Stimulated activated naive B cell treated with anti-CD40 and anti-IgM and Interleukin-4, amounts not matched to agents 10 μg/mL and 1 μg/mL and 100 μg/mL, for 72 hours (primary cell): Measurements from ENCODE around the gene PAK5.

Source experiments
- ATAC-seq, 2 donors: fragments of 150-1000 bp; cut with Tn5 transposase; replicated peaks; 2 replicates each; pipeline ENCODE4 v1.10.0; 2021; ENCODE audit warnings: moderate library complexity in 1 of 2
- DNase-seq: peaks from one replicate; pipeline ENCODE4 v3.0.0; 2021
- H3K27ac Mint-ChIP-seq: one replicate; pipeline ENCODE4 v1.8.0; 2022; ENCODE audit warnings: mild to moderate bottlenecking, mixed read lengths
- H3K27me3 Mint-ChIP-seq, 2 donors: one replicate each; pipeline ENCODE4 v1.8.0; 2022; ENCODE audit warnings: mixed read lengths in 2 of 2
- H3K36me3 Mint-ChIP-seq, 2 donors: one replicate each; pipeline ENCODE4 v1.8.0; 2022; ENCODE audit warnings: mixed read lengths in 2 of 2, mild to moderate bottlenecking in 1 of 2
- H3K4me1 Mint-ChIP-seq, 2 donors: one replicate each; pipeline ENCODE4 v1.8.0; 2022; ENCODE audit warnings: mixed read lengths in 2 of 2, mild to moderate bottlenecking in 1 of 2
- H3K4me3 Mint-ChIP-seq, 2 donors: one replicate each; pipeline ENCODE4 v1.8.0; 2022; ENCODE audit warnings: mild to moderate bottlenecking in 2 of 2, mixed read lengths in 2 of 2, moderate library complexity in 1 of 2
- H3K9me3 Mint-ChIP-seq, 2 donors: one replicate each; pipeline ENCODE4 v1.8.0; 2022; ENCODE audit warnings: mixed read lengths in 2 of 2, mild to moderate bottlenecking in 1 of 2

PAK5 gene

DNA sequence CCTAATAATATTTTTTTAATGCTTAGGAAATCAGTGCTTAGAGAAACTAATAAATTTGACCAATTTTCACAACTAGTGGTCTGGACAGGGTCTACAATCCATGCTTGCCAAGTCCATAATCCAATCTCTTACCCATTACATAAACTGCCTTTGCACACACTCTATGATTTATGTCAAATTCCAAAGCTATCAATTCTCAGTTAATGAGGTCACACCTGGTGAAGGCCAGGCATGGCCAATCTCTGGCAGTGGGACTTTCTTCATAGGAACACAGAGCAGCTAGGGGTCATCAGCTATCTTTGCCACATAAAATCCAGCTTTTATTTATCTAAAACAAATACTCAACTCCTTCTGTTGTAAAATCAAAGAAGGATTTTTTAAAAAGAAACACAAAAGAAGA lies 21.2 kb downstream of the PAK5 start:
- Mint-ChIP-seq H3K4me1 (no peaks in the 10 kb centered on the region), H3K36me3 (no peaks in the 10 kb centered on the region), H3K27me3 (no peaks in the 10 kb centered on the region), H3K27ac (no peak overlapping the region), H3K9me3 (no peaks in the 10 kb centered on the region), H3K4me3 (no peak overlapping the region)
- no peak for DNase-seq
- ATAC-seq, result no peak

- no peaks in the 10 kb centered on the region for H3K27me3 Mint-ChIP-seq
- no peak overlapping the region for H3K27ac Mint-ChIP-seq
- no peaks in the 10 kb centered on the region for H3K36me3 Mint-ChIP-seq
- no peak overlapping the region for H3K4me3 Mint-ChIP-seq
- DNase-seq (no peak), ATAC-seq (no peak)
- no peaks in the 10 kb centered on the region for H3K4me1 Mint-ChIP-seq
- H3K9me3 Mint-ChIP-seq, result no peaks in the 10 kb centered on the region
Measured at GRCh38 chr20:9815632-9816031, 23.2 kb downstream of the PAK5 start.

DNA sequence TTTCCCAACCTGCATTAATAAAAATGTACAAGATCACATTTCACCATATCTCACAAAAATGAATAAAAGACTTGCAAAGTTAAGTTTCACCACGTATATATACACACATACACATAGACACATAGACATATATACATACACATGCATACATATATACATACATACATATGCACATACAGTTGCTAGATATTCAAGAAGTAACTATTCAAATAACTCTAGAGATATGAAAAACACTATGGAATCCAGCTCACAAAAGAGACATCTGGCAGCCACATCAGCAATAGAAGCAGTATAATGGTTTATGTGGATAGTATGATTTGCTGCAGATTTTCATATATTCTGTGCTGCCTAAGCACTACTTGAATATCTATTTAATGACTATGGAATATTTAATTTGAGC lies 28.1 kb downstream of the PAK5 start:
- DNase-seq, result no peak
- Mint-ChIP-seq H3K9me3 (peaks cover under 1 to 2% of the 10 kb centered on the region in 2 donors), H3K4me3 (no peak overlapping the region), H3K36me3 (no peaks in the 10 kb centered on the region), H3K27me3 (no peaks in the 10 kb centered on the region), H3K27ac (no peak overlapping the region), H3K4me1 (no peaks in the 10 kb centered on the region)
- ATAC-seq, result no peak

DNA sequence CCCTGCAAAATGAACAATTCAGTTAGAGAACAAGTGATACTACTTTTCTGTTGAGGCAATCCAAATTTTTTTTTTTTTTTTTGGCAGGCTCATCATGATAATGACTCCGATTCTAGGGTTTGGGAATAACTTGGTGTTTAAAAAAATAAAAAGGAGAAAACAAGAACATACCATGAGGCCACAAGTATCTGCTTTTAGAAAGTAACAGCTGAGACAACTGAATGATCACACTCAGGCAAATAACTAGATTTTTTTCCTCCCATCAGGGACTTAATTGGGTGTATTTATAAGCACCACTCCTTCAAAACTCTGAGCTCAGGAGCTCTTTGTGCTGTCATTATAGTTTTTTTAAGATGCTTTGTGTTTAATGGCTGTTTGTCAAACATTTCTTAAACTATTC lies 29.6 kb downstream of the PAK5 start:
- Mint-ChIP-seq H3K9me3 (peaks cover 3 to 4% of the 10 kb centered on the region in 2 donors), H3K27me3 (no peaks in the 10 kb centered on the region), H3K4me1 (no peaks in the 10 kb centered on the region), H3K36me3 (no peaks in the 10 kb centered on the region), H3K4me3 (no peak overlapping the region), H3K27ac (no peak overlapping the region)
- DNase-seq, result no peak
- no peak for ATAC-seq

DNA sequence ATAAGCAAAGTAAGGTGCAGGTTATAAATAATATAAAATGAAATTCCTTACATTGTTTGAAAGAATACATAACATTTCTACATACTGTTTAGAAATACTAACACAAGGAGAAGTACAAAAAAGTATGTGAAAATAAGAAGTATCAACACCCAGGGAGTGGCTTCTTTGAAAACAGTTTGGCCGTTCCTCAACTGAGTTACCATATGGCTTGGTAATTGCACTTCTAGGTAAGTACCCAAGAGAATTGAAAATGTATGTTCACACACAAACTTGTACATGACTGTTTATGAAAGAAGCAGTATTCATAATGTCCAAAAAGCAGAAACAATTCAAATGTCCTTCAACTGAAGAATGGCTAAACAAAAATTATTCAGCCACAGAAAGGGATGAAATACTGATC lies 30.7 kb downstream of the PAK5 start:
- no peaks in the 10 kb centered on the region for H3K36me3 Mint-ChIP-seq
- DNase-seq, result no peak
- H3K4me3 Mint-ChIP-seq, result no peak overlapping the region
- no peaks in the 10 kb centered on the region for H3K27me3 Mint-ChIP-seq
- no peak for ATAC-seq
- no peak overlapping the region for H3K27ac Mint-ChIP-seq
- H3K4me1 Mint-ChIP-seq, result no peaks in the 10 kb centered on the region
- peaks cover 3 to 4% of the 10 kb centered on the region in 2 donors for H3K9me3 Mint-ChIP-seq

GRCh38 chr20:9807136-9807535 lies 31.7 kb downstream of the PAK5 start:
- ATAC-seq (no peak), DNase-seq (no peak)
- Mint-ChIP-seq H3K36me3 (no peaks in the 10 kb centered on the region), H3K9me3 (peaks cover 3 to 4% of the 10 kb centered on the region in 2 donors), H3K4me3 (no peak overlapping the region), H3K27me3 (no peaks in the 10 kb centered on the region), H3K27ac (no peak overlapping the region), H3K4me1 (no peaks in the 10 kb centered on the region)

DNA sequence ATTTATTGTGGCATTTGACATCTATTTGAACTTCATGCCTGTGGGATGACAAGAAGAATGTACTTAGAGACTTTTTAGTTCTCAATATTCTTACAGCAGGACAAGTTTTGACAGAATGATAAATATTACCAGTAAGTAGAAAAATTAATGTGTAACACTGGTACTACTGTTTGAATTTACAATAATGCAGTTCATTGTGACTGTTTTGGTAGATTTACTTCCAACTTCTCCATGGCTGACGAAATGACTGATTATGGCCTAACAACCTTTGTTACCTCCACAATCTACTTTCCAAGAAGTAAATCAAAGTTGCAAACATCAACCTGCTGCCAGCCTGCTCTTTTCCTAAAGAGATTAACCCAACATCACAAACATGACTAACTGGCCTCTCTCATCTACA lies 38.5 kb downstream of the PAK5 start:
- Mint-ChIP-seq H3K27me3 (peaks cover 0 to 6% of the 10 kb centered on the region in 2 donors), H3K4me1 (no peaks in the 10 kb centered on the region), H3K9me3 (peaks cover 0 to 3% of the 10 kb centered on the region in 2 donors)

GRCh38 chr20:9794831-9795230 lies 44.0 kb downstream of the PAK5 start:
- Mint-ChIP-seq H3K4me1 (no peaks in the 10 kb centered on the region), H3K9me3 (peaks cover 0 to 1% of the 10 kb centered on the region in 2 donors), H3K4me3 (no peak overlapping the region), H3K27ac (no peak overlapping the region), H3K36me3 (no peaks in the 10 kb centered on the region), H3K27me3 (peaks cover 3 to 6% of the 10 kb centered on the region in 2 donors)
- DNase-seq, result no peak
- no peak for ATAC-seq

More for the DNA sequence above, 38.5 kb downstream of the PAK5 start:
- Mint-ChIP-seq H3K27ac (no peak overlapping the region), H3K36me3 (no peaks in the 10 kb centered on the region), H3K4me3 (no peak overlapping the region)
- ATAC-seq (no peak), DNase-seq (no peak)

DNA sequence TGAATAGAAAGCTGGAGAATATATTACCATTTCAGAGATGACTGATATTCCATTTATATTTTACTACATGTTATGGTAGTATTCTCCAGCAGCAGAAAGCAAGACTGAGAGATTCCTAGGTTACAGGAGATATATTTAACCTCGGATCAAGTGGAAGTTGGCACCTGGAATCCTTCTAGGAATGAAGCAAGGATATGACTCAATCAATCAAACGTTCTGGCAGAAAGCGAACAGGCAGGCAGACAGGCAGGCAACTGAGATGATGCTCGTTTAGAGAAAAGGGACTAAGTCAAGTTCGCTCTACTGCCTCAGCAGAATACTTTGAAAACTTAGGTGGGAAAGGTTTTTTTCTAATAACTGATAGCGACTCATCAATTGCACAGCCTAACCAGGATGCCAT lies 46.2 kb downstream of the PAK5 start:
- H3K4me1 Mint-ChIP-seq, result no peaks in the 10 kb centered on the region
- ATAC-seq, result no peak

DNA sequence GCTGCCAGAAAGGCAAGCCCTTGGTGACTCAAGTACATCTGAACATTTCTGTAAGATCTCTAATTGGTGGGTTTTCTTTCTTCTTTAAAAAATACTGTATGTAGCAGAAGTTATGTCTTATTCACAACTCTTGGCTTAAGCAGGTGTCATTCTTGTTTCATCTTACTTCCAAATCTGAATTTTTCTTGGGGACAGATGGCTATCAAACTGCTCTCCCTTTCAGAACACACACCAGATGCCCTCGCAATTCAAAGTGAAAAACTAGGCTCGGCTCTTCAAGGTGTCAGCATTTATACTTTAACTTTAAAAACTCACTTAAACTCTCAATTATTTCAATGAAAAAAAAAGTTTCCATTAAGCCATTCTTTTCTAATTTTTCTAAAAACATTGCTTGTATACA lies 49.7 kb downstream of the PAK5 start:
- Mint-ChIP-seq H3K36me3 (no peaks in the 10 kb centered on the region), H3K4me3 (no peak overlapping the region), H3K9me3 (peaks cover 0 to 1% of the 10 kb centered on the region in 2 donors), H3K27ac (no peak overlapping the region), H3K4me1 (no peaks in the 10 kb centered on the region), H3K27me3 (peaks cover 0 to 3% of the 10 kb centered on the region in 2 donors)
- ATAC-seq, result no peak
- DNase-seq, result no peak

More for the DNA sequence above, 46.2 kb downstream of the PAK5 start:
- no peak for DNase-seq
- Mint-ChIP-seq H3K27me3 (peaks cover 0 to 3% of the 10 kb centered on the region in 2 donors), H3K27ac (no peak overlapping the region), H3K9me3 (peaks cover 0 to 1% of the 10 kb centered on the region in 2 donors), H3K36me3 (no peaks in the 10 kb centered on the region), H3K4me3 (no peak overlapping the region)

- Mint-ChIP-seq H3K27me3 (no peaks in the 10 kb centered on the region), H3K9me3 (peaks cover 3 to 6% of the 10 kb centered on the region in 2 donors), H3K4me1 (no peaks in the 10 kb centered on the region), H3K27ac (no peak overlapping the region), H3K36me3 (no peaks in the 10 kb centered on the region), H3K4me3 (no peak overlapping the region)
- no peak for ATAC-seq
- DNase-seq, result no peak
Measured at GRCh38 chr20:9775176-9775575, 63.7 kb downstream of the PAK5 start.

DNA sequence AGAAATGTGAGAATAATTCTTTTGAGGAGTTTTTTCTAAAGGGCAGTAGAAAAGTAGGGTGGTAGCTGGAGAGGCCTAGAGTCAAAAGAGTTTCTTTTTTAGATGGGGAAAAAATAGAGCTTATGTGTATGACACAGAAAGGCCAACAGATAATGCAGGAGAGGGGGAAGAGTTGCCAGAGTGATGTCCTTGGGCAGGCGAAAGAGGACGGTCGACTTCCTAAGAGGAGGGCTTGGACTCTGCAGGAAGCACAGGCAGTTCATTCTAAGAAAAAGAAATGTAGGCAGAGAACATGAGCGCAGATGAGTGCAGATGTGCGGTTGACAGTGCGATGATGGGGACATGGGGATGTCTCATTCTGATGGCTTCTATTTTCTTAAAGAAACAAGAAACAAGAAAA lies 68.9 kb downstream of the PAK5 start:
- H3K36me3 Mint-ChIP-seq, result no peaks in the 10 kb centered on the region
- H3K9me3 Mint-ChIP-seq, result no peaks in the 10 kb centered on the region
- no peak for ATAC-seq
- H3K27me3 Mint-ChIP-seq, result no peaks in the 10 kb centered on the region
- no peak for DNase-seq
- no peak overlapping the region for H3K4me3 Mint-ChIP-seq
- H3K4me1 Mint-ChIP-seq, result no peaks in the 10 kb centered on the region
- no peak overlapping the region for H3K27ac Mint-ChIP-seq

- Mint-ChIP-seq H3K36me3 (no peaks in the 10 kb centered on the region), H3K4me1 (no peaks in the 10 kb centered on the region), H3K9me3 (peaks cover 3 to 5% of the 10 kb centered on the region in 2 donors), H3K27ac (no peak overlapping the region), H3K27me3 (no peaks in the 10 kb centered on the region), H3K4me3 (no peak overlapping the region)
- ATAC-seq (no peak), DNase-seq (no peak)
Measured at GRCh38 chr20:9761476-9761875, 77.4 kb downstream of the PAK5 start.

GRCh38 chr20:9759392-9759791 lies 79.5 kb downstream of the PAK5 start:
- no peak overlapping the region for H3K27ac Mint-ChIP-seq
- no peaks in the 10 kb centered on the region for H3K36me3 Mint-ChIP-seq
- no peak overlapping the region for H3K4me3 Mint-ChIP-seq
- peaks cover 3 to 5% of the 10 kb centered on the region in 2 donors for H3K9me3 Mint-ChIP-seq
- ATAC-seq (no peak), DNase-seq (no peak)
- H3K4me1 Mint-ChIP-seq, result no peaks in the 10 kb centered on the region
- H3K27me3 Mint-ChIP-seq, result no peaks in the 10 kb centered on the region

DNA sequence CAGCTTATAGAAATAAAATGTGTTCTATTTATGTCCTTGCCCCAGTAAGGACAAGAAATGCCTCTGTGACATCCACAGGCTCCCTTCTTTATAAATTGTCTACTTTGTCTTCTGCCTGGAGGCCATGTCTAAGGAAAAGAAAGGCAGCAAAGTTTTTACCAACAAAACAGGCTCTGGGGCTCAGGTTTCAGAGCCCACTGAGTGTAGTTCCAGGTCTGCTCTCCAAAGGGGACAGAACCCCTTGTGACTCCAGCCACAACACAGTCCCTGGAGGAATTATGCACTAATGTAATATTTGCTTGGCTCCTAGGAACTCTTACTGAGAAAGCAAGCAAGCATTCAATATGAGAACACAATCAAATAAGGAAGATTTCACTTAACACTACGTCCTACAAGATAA lies 80.1 kb downstream of the PAK5 start:
- H3K36me3 Mint-ChIP-seq, result no peaks in the 10 kb centered on the region
- H3K27me3 Mint-ChIP-seq, result no peaks in the 10 kb centered on the region
- no peak for ATAC-seq
- no peaks in the 10 kb centered on the region for H3K4me1 Mint-ChIP-seq
- H3K9me3 Mint-ChIP-seq, result peaks cover 3 to 5% of the 10 kb centered on the region in 2 donors
- no peak overlapping the region for H3K27ac Mint-ChIP-seq
- DNase-seq, result no peak
- H3K4me3 Mint-ChIP-seq, result no peak overlapping the region

DNA sequence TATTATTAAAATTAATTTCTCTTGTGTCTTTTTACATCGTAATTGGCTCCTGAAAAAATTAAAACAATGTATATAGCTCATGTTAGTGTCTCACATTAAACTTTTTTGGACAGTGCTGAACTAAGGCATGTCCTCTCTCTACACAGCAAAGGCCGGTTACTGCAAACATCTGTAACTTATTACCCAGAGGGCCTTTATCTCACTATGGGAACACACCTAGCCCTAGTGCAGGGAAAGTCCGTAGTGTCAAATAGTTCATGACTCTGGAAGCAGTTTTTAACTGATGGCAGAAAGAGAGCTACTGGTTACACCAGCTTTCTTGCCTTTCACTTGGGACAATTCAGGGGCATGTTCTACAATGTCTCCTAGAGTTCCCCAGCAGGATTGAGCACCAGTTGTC lies 82.2 kb downstream of the PAK5 start:
- H3K27me3 Mint-ChIP-seq, result no peaks in the 10 kb centered on the region
- no peak overlapping the region for H3K27ac Mint-ChIP-seq
- no peaks in the 10 kb centered on the region for H3K36me3 Mint-ChIP-seq
- H3K9me3 Mint-ChIP-seq, result peaks cover 2 to 3% of the 10 kb centered on the region in 2 donors
- no peak overlapping the region for H3K4me3 Mint-ChIP-seq
- DNase-seq (no peak), ATAC-seq (no peak)
- no peaks in the 10 kb centered on the region for H3K4me1 Mint-ChIP-seq
